ENCODE results near the gene C1orf35. TPM values are rescaled to one million over a fixed set of nuclear protein-coding genes. Genes with fewer than 3 reads are reported as not detected.

The C1orf35 gene
- total and polyA plus RNA-seq, 9 of the 15 experiments (the other 6 are each of a cell fraction or from before 2014, with no cell fraction given): 3.2 to 48.7 (median 12.5) TPM

- no peak for TF ChIP-seq TAF9B (IDR thresholded peaks at IDR 0.05; ENCODE audit: partially characterized antibody)
- peak in 1 of 2 experiments; percentile 77; a peak in 1 of 4 replicates for TF ChIP-seq SIN3A (IDR thresholded peaks at IDR 0.05; ENCODE audit: borderline replicate concordance in 2 of 2, control insufficient read depth in 1 of 2, low read depth in 2 of 2, low read length in 2 of 2)
- TF ChIP-seq SOX6 (IDR thresholded peaks at IDR 0.05): no peak
- no peak for TF ChIP-seq ZEB2 (IDR thresholded peaks at IDR 0.05)
- no peak for TF ChIP-seq CCNT2 (IDR thresholded peaks at IDR 0.05; ENCODE audit: borderline replicate concordance, extremely low read depth, insufficient read length, low read depth, low read length)
- no peak for TF ChIP-seq ATF6 (CRISPR knock-in tag; IDR thresholded peaks at IDR 0.05)
- peak; percentile 64; the same call in 1 of the 2 replicates for TF ChIP-seq HDAC2 (IDR thresholded peaks at IDR 0.05)
- no peak for TF ChIP-seq ZNF395 (CRISPR knock-in tag; IDR thresholded peaks at IDR 0.05)
- TF ChIP-seq HNRNPL (IDR thresholded peaks at IDR 0.05; ENCODE audit: low read depth, low read length): no peak
- TF ChIP-seq EGR1 (conservative IDR thresholded peaks at IDR 0.05): no peak
- TF ChIP-seq TCF7 (IDR thresholded peaks at IDR 0.05; ENCODE audit: borderline replicate concordance): no peak
- TF ChIP-seq BRD9 (IDR thresholded peaks at IDR 0.05; ENCODE audit: low read depth, partially characterized antibody): no peak
- no peak for TF ChIP-seq NR2C1 (IDR thresholded peaks at IDR 0.05)
- TF ChIP-seq NR2C1 (tag; IDR thresholded peaks at IDR 0.05): no peak
- TF ChIP-seq ZNF740 (CRISPR knock-in tag; IDR thresholded peaks at IDR 0.05): no peak
- TF ChIP-seq ZNF740 (tag; IDR thresholded peaks at IDR 0.05): no peak
- TF ChIP-seq ELF2 (CRISPR knock-in tag; IDR thresholded peaks at IDR 0.05): no peak
- no peak for TF ChIP-seq PBX2 (CRISPR knock-in tag; IDR thresholded peaks at IDR 0.05; ENCODE audit: low read depth)
- no peak for TF ChIP-seq PBX2 (tag; conservative IDR thresholded peaks at IDR 0.05; ENCODE audit: low read depth)
- no peak for TF ChIP-seq ZNF165 (CRISPR knock-in tag; IDR thresholded peaks at IDR 0.05; ENCODE audit: borderline replicate concordance)
- no peak for TF ChIP-seq SMARCC2 (IDR thresholded peaks at IDR 0.05; ENCODE audit: low read depth)
Measured at GRCh38 chr1:228084325-228084724, 18.8 kb downstream of the C1orf35 start (continued).
